ENCODE data around the gene DEPDC7. TPM values are rescaled to one million over a fixed set of nuclear protein-coding genes. Genes with fewer than 3 reads are reported as not detected.
A peak's percentile ranks its signal among the peaks of the same experiment; 100 is the strongest.

DEPDC7 gene
- total and polyA plus RNA-seq, 12 donors: 0.32 to 3.6 (median 0.67) TPM; not detected in 1

- Histone ChIP-seq H3K36me3 (replicated peaks in 1 of 2) (no peaks in the 10 kb centered on the region), H3K27me3 (peaks cover 7% of the 10 kb centered on the region)
- 61 to 67% (median 65%) methylated on average over 1 of the region's 1 CpG for WGBS, 4 donors
These were observed 1.9 kb upstream of the DEPDC7 start for GRCh38 chr11:33013755-33014154.

GRCh38 chr11:33016654-33017053, 976 bp downstream of the DEPDC7 start:
- no peak overlapping the region for H3K27ac ChIP-seq
- H3K4me3 ChIP-seq: peak overlapping the region in 1 of 4 donors; percentile 76
- peaks cover 3 to 15% of the 10 kb centered on the region in 2 donors for H3K4me1 ChIP-seq (replicated peaks in 1 of 2)
- no peaks in the 10 kb centered on the region for H3K9me3 ChIP-seq (replicated peaks in 1 of 3)
- no peaks in the 10 kb centered on the region for H3K36me3 ChIP-seq (replicated peaks in 1 of 2)
- intact Hi-C loops (cut with DNase I): no loop called here
- TF ChIP-seq POLR2A (IDR thresholded peaks at IDR 0.05): no peak
- TF ChIP-seq, protein P1, sequence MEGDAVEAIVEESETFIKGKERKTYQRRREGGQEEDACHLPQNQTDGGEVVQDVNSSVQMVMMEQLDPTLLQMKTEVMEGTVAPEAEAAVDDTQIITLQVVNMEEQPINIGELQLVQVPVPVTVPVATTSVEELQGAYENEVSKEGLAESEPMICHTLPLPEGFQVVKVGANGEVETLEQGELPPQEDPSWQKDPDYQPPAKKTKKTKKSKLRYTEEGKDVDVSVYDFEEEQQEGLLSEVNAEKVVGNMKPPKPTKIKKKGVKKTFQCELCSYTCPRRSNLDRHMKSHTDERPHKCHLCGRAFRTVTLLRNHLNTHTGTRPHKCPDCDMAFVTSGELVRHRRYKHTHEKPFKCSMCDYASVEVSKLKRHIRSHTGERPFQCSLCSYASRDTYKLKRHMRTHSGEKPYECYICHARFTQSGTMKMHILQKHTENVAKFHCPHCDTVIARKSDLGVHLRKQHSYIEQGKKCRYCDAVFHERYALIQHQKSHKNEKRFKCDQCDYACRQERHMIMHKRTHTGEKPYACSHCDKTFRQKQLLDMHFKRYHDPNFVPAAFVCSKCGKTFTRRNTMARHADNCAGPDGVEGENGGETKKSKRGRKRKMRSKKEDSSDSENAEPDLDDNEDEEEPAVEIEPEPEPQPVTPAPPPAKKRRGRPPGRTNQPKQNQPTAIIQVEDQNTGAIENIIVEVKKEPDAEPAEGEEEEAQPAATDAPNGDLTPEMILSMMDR (IDR thresholded peaks at IDR 0.05): no peak
- 66 to 71% (median 68%) methylated on average over 4 of the region's 4 CpGs for WGBS, 4 donors
- no peak for DNase-seq
- peaks cover 7% of the 10 kb centered on the region for H3K27me3 ChIP-seq

More at GRCh38 chr11:33013755-33014154, 1.9 kb upstream of the DEPDC7 start:
- intact Hi-C loops (cut with DNase I): no loop called here
- no peak overlapping the region for H3K4me3 ChIP-seq
- H3K4me1 ChIP-seq (replicated peaks in 1 of 2): peaks cover 3 to 15% of the 10 kb centered on the region in 2 donors
- TF ChIP-seq, protein P1 (IDR thresholded peaks at IDR 0.05): no peak
- no peak for TF ChIP-seq POLR2A (IDR thresholded peaks at IDR 0.05)
- H3K27ac ChIP-seq: no peak overlapping the region
- no peaks in the 10 kb centered on the region for H3K9me3 ChIP-seq (replicated peaks in 1 of 3)
- DNase-seq: no peak

DNA sequence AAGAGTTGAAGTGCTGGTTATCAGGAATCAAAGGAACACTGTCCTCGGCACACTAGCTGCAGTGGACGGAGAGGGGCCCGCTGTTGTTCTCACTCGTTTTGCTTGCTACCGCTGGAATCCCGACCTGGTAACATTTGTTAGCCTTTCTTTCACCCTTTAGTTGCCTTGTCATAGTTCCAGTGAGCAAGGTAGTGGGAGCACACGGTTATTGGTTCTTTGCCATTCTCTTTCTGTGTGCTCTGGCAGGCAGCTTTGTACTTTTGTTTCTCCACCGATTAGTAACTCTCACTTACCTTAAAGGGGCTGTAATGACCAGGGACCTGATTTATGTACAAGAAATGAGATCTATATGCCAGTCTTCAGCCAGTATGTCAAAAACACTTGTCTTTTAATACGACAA, 1.8 kb downstream of the DEPDC7 start:
- TF ChIP-seq, protein P1 (IDR thresholded peaks at IDR 0.05): no peak
- TF ChIP-seq POLR2A (IDR thresholded peaks at IDR 0.05): no peak
- no peak overlapping the region for H3K27ac ChIP-seq
- intact Hi-C loops (cut with DNase I): no loop called here
- no peaks in the 10 kb centered on the region for H3K9me3 ChIP-seq (replicated peaks in 1 of 3)
- no peaks in the 10 kb centered on the region for H3K36me3 ChIP-seq (replicated peaks in 1 of 2)
- H3K4me1 ChIP-seq (replicated peaks in 1 of 2): peaks cover 3 to 15% of the 10 kb centered on the region in 2 donors
- H3K4me3 ChIP-seq: no peak overlapping the region
- peaks cover 7% of the 10 kb centered on the region for H3K27me3 ChIP-seq
- 88 to 89% (median 88%) methylated on average over 9 of the region's 9 CpGs for WGBS, 4 donors
- DNase-seq: no peak

- no peak overlapping the region for H3K4me3 ChIP-seq
These were observed 2.3 kb downstream of the DEPDC7 start for GRCh38 chr11:33017965-33018364.

More at GRCh38 chr11:33017965-33018364, 2.3 kb downstream of the DEPDC7 start:
- no peaks in the 10 kb centered on the region for H3K9me3 ChIP-seq (replicated peaks in 1 of 3)
- DNase-seq: no peak
- no peak for TF ChIP-seq POLR2A (IDR thresholded peaks at IDR 0.05)
- TF ChIP-seq, protein P1 (IDR thresholded peaks at IDR 0.05): no peak
- WGBS, 4 donors: 85 to 94% (median 91%) methylated on average over 3 of the region's 3 CpGs
- H3K36me3 ChIP-seq (replicated peaks in 1 of 2): no peaks in the 10 kb centered on the region
- peaks cover 7% of the 10 kb centered on the region for H3K27me3 ChIP-seq
- H3K27ac ChIP-seq: no peak overlapping the region
- peaks cover 3 to 15% of the 10 kb centered on the region in 2 donors for H3K4me1 ChIP-seq (replicated peaks in 1 of 2)
- intact Hi-C loops (cut with DNase I): no loop called here
